ENCODE data around the gene DHX38.
"Not testable (repeated sequence)": the region's sequence is repeated elsewhere in the genome, so short reads cannot be mapped to it uniquely, and the experiment has no call there.

Gene DHX38

DNA sequence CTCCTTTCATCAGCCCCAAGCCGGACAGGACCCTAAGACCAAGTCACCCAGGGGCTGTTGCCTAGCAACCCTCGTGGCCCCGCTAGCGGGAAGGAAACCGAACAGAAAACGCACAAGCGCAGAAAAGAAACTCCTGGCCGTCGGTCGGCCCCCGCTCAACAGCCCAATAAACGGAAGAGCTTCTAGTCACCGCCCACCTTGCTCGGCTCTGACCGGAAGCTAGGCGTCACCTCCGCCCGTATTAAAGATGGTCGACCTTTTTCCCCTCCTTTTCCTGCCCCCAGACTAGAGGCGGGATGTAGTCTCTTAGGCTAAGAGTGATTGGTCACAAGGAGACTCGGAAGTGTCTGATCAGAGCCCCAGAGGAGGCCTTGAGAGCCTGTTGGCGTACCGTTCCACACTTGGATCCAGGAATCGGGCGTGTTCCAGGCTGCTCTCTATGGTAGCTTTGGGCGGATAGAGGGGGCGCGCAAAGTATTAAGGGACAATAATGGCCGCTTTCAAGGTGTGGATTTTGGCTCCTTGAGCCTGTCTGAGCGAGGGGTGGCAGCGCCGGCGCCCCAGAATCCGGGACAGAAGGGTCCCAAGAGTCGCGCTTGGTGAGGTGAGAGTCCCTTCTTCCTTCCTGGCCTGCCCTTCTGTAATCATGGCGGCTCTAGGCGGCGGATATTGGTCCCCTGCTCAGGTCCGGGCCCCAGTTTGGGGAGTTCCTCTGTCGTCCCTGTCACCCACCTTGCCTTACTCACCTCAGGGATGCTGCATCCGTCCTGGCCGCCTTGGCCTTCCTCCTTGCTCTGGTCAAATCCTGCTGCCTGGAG is at the start of gene DHX38, which contains the start of gene TXNL4B:
Gene DHX38, plus strand, starts transcription at position 400 of the 818 bp plus-strand sequence. CDS start 2,311 bp downstream, outside the sequence.
Gene TXNL4B, minus strand, starts transcription at position 173 of the 818 bp plus-strand sequence. CDS start 2,871 bp downstream, outside the sequence.
- peak; percentile 95 to 97 for DNase-seq

- no peak for DNase-seq
Observed at GRCh38 chr16:72044296-72044695, 49.4 kb upstream of the DHX38 start.

DNA sequence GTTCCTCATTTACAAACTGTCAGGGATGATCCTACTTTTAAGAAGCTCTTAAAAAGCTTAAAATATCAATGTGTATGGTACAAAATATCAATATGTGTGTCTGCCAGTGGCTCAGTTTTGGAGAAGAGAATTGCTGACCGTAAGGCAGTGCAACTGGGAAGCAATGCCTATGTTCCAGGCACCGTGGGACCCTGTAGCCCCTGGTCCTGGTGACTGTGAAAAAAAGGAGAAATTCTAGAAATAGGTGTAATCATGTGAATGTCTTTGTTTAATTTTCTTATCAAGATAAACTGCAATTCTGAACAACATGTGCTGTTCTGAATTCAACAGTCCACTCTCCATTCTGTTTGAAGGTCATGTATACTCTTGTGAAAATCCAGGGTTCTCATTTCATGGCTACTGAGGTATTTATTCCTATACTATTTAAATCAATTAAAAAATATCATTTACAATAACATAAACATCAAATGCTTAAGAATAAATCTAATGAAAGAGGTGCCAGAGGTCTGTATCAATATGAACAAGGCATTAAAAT is 48.8 kb upstream of the DHX38 start:
- no peak for DNase-seq

GRCh38 chr16:72049110-72049509 is 44.5 kb upstream of the DHX38 start:
- DNase-seq: no peak

DNA sequence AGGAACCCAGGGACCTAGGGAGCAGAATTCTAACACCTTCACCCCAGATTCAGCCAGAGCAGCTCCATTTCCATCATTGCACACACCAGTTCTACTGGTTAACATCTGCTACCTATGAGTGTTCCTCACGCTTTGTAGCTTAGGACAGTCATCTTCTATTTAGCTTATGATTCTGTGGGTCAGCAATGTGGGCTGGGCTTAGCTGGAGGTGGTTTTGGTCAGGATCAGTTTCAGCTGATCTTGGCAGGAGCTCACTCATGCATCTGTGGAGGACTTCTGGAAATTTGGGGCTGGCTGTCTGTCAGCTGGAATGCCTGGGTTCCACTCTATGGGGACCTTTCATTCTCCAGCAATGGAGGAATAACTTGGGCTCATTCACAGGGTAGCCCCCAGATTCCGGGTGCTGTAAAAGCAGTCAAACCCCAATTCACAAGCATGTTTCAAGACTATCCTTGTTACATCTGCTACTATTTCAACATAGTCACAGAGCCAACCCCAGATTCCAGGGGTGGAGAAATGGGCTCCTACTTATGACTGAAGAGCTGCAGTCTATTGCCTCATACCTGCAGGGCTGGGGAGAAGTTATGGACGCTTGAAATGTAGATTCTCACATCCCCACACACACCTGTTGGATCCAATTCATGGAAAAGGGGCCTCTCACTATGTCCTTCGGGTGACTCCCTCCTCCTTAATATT is 42.7 kb upstream of the DHX38 start:
- DNase-seq: no peak

- no peak for DNase-seq
Observed at GRCh38 chr16:72051818-72052217, 41.8 kb upstream of the DHX38 start.

- DNase-seq: not testable (repeated sequence)
Observed at GRCh38 chr16:72054254-72054847, 39.3 kb upstream of the DHX38 start, which contains the start of gene HP. TSS of gene HP (plus strand) at chr16:72054505. CDS start at chr16:72054653, 148 bp downstream.

DNA sequence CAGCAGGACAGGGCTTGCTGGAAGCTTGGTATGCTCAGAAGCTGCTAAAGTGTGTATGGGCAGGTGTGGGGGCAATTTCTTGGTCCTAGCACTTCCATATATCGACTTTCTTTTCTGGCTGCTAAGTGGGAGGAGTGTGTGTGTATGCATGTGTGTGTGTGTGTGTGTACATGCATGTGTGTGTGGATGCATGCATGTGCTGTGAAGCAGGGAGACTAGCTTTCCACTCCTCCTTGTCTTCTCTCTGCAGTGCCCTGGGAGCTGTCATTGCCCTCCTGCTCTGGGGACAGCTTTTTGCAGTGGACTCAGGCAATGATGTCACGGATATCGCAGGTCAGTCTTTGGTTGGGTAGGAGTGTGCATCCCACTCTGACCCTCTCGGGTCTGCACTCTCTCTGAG is 37.7 kb upstream of the DHX38 start:
- no peak for DNase-seq

- not testable (repeated sequence) for DNase-seq
Observed at GRCh38 chr16:72057313-72057712, 36.3 kb upstream of the DHX38 start.

- not testable (repeated sequence) for DNase-seq
Observed at GRCh38 chr16:72059060-72059459, 34.6 kb upstream of the DHX38 start.

DNA sequence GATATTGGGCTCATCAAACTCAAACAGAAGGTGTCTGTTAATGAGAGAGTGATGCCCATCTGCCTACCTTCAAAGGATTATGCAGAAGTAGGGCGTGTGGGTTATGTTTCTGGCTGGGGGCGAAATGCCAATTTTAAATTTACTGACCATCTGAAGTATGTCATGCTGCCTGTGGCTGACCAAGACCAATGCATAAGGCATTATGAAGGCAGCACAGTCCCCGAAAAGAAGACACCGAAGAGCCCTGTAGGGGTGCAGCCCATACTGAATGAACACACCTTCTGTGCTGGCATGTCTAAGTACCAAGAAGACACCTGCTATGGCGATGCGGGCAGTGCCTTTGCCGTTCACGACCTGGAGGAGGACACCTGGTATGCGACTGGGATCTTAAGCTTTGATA is 33.2 kb upstream of the DHX38 start:
- no peak for DNase-seq

DNA sequence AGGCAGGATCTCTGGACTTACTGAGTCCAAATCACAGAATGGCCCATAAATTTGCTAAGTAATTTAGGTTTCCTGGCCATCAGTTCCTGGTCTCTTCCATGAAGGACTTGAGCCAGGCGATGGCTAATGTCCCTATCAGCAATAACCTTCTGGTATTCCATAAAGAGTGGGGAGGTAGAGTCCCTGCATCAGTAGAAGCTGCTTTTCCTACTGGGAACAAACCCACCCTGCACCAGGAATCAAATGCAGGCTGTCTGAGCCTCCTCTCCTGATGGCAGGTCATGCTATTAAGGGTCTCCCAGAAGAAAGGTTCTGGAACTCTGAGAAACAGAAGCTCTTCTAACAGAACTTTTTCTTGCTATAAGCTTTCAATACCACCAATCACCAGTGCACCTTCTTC is 32.1 kb upstream of the DHX38 start:
- DNase-seq: no peak

- no peak for DNase-seq
Observed at GRCh38 chr16:72064361-72064894, 29.2 kb upstream of the DHX38 start.

DNA sequence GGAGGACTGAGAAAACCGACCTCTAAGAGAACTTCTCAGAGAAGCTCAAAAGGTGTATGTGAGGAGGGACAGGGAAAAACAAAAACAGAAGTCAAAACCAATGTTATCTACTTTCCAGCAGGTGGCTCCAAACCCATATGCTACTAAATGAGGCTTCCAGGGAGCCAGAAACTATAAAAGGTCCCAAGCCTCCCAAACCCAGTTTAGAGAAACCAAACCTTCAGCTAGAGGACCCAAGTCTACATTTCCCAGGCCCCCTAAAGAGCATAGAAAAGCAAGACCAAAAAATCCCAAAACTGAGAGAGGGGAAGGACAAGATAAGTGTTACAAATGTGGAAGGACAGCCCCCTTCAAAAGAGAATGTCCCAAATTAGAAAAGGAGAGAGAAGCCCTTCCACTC is 26.9 kb upstream of the DHX38 start:
- DNase-seq: peak; percentile 2 to 17

DNA sequence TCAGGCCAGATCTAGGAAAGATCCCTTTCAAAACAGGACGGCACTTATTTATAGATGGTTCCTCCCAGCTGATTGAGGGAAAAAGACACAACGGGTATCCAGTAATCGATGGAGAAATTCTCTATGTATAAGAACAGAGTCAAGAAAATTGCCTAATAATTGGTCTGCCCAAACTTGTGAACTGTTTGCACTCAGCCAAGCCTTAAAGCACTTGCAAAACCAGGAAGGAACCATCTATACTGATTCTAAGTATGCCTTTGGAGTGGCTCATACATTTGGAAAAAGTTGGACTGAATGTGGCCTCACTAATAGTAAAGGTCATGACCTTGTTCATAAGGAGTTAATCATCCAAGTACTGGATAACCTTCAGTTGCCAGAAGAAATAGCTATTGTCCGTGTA is 24.7 kb upstream of the DHX38 start:
- no peak for DNase-seq

GRCh38 chr16:72072514-72073342 is 20.9 kb upstream of the DHX38 start:
- DNase-seq: no peak

- DNase-seq: no peak
Observed at GRCh38 chr16:72073560-72074230, 20.0 kb upstream of the DHX38 start.

- DNase-seq: not testable (repeated sequence)
Observed at GRCh38 chr16:72075067-72075466, 18.6 kb upstream of the DHX38 start.

DNA sequence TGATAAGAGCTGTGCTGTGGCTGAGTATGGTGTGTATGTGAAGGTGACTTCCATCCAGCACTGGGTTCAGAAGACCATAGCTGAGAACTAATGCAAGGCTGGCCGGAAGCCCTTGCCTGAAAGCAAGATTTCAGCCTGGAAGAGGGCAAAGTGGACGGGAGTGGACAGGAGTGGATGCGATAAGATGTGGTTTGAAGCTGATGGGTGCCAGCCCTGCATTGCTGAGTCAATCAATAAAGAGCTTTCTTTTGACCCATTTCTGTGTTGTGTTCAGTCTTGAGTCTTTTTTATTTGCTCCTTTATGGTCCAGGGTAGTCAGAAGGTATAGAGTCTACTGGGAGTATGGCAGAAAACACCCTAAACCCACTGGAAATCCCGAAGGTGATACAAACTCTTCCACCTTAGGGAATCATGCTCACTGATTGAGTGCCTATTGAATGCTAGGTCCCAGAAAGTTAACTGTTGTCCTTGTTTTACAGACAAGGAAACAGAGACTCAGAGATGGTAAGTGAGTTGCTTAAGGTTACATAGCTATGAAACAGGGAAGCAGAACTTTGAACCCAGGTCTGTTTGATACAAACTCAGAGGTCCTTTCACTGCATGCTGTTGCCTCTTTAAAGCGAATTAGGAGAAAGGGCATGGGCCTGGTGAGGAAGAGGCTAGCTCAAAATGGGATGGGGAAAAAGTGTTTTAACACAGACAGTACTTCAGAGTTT is 16.5 kb upstream of the DHX38 start:
- not testable (repeated sequence) for DNase-seq

DNA sequence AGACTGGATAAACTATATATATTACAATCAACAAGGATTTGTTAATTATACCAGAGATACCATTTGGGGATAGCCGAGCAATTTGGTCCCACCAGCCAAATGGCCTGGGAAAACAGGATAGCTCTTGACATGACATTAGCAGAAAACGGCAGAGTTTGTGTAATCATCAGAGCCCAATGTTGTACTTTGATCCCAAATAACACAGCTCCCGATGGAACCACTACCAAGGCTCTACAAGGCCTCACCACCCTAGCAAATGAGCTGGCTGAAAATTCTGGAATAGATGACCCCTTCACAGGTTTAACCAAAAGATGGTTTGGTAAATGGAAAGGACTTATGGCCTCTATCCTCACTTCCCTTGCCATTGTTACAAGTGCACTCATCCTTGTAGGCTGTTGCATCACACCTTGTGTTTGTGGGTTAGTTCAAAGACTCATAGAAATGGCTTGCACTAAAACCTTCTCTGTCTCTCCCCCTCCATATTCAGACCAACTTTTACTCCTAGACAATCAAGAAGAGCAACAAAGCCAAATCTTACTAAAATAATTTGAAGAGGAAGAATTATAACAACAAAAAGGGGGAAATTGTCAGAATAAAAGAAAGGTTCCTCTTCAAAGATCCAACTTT is 9.8 kb upstream of the DHX38 start:
- DNase-seq: no peak

Measured in NCI-H2081 (cell line).